OCI-LY3 (cell line): ENCODE results near the gene PPM1M.

Experiments used
- H2AFZ ChIP-seq: fragments of 200-600, 300-600 bp; shearing (Covaris generic); 2 replicates; pipeline ENCODE4 v1.6.0; 2014; ENCODE audit warnings: antibody characterized with exemption, low read depth, low read length
- H3K27ac ChIP-seq: fragments of 200-600, 300-600 bp; sonication (generic); 2 replicates; pipeline ENCODE4 v1.5.1; 2014; ENCODE audit warnings: mild to moderate bottlenecking, low read length, moderate library complexity, mixed read lengths
- H3K27me3 ChIP-seq: fragments of 200-600, 300-600 bp; sonication (generic); 2 replicates; pipeline ENCODE4 v1.6.1; 2014; ENCODE audit warnings: low read depth, low read length, mixed read lengths
- H3K36me3 ChIP-seq: fragments of 200-600, 300-600 bp; sonication (generic); replicated peaks from 2 replicates; pipeline ENCODE3; 2014; ENCODE audit warnings: low read depth, low read length, mixed read lengths
- H3K4me1 ChIP-seq: fragments of 300-600, 200-600 bp; sonication (generic); 2 replicates; pipeline ENCODE4 v1.6.1; 2014; ENCODE audit warnings: low read length, mixed read lengths
- H3K4me2 ChIP-seq: fragments of 200-600, 300-600 bp; sonication (generic); 2 replicates; pipeline ENCODE4 v1.6.1; 2014; ENCODE audit warnings: low read length, mixed read lengths
- H3K4me3 ChIP-seq: fragments of 300-600, 200-600 bp; sonication (generic); 2 replicates; pipeline ENCODE4 v1.5.1; 2014; ENCODE audit warnings: antibody characterized with exemption, mild to moderate bottlenecking, low read length, moderate library complexity
- H3K79me2 ChIP-seq: fragments of 300-600, 200-600 bp; shearing (Covaris generic); 2 replicates; pipeline ENCODE4 v1.6.1; 2014; ENCODE audit warnings: mild to moderate bottlenecking, low read length, mixed read lengths
- H3K9ac ChIP-seq: fragments of 300-600, 200-600 bp; shearing (Covaris generic); 2 replicates; pipeline ENCODE4 v1.6.0; 2014; ENCODE audit warnings: mild to moderate bottlenecking, low read length, moderate library complexity
- H3K9me3 ChIP-seq: fragments of 200-600, 300-600 bp; shearing (Covaris generic); 2 replicates; pipeline ENCODE4 v1.6.1; 2014; ENCODE audit warnings: low read length, mixed read lengths; ENCODE audit not compliant: insufficient read depth
- H4K20me1 ChIP-seq: fragments of 200-600, 300-600 bp; sonication (generic); 2 replicates; pipeline ENCODE4 v1.6.1; 2016; ENCODE audit warnings: low read length, mixed read lengths; ENCODE audit not compliant: insufficient read depth
- CTCF ChIP-seq: fragments of 200-600, 300-600 bp; sonication (generic); IDR thresholded peaks from 2 replicates; pipeline ENCODE4 v1.5.1; 2014; ENCODE audit warnings: antibody characterized with exemption, low read length, low read depth
- EZH2phosphoT487 ChIP-seq: fragments of 200-600 bp; shearing (Covaris generic); IDR thresholded peaks from 2 replicates; pipeline ENCODE4 v1.6.1; 2018; ENCODE audit warnings: antibody characterized with exemption, mixed run types, low read depth

PPM1M gene

GRCh38 chr3:52249683-52250082 is 4.1 kb downstream of the PPM1M start:
- TF ChIP-seq CTCF (no peak), EZH2phosphoT487 (no peak)
- no peaks in the 10 kb centered on the region for H3K9me3 ChIP-seq
- no peak overlapping the region for H3K9ac ChIP-seq
- H3K4me3 ChIP-seq, result no peak overlapping the region
- H3K36me3 ChIP-seq, result peaks cover 31% of the 10 kb centered on the region
- H4K20me1 ChIP-seq, result peaks cover 21% of the 10 kb centered on the region
- H3K79me2 ChIP-seq, result peaks cover 12% of the 10 kb centered on the region; the same call in 1 of the 2 replicates
- H3K4me2 ChIP-seq, result no peak overlapping the region
- H3K4me1 ChIP-seq, result peaks cover 51% of the 10 kb centered on the region
- no peak overlapping the region for H2AFZ ChIP-seq
- H3K27ac ChIP-seq, result no peak overlapping the region
- H3K27me3 ChIP-seq, result no peaks in the 10 kb centered on the region

GRCh38 chr3:52250122-52250521 is 4.6 kb downstream of the PPM1M start:
- TF ChIP-seq CTCF, result no peak
- TF ChIP-seq EZH2phosphoT487, result no peak
- Histone ChIP-seq H3K9ac (no peak overlapping the region), H3K36me3 (peaks cover 32% of the 10 kb centered on the region), H3K9me3 (no peaks in the 10 kb centered on the region), H4K20me1 (peaks cover 21% of the 10 kb centered on the region), H3K4me3 (no peak overlapping the region), H3K4me2 (no peak overlapping the region), H2AFZ (no peak overlapping the region), H3K79me2 (peaks cover 12% of the 10 kb centered on the region; the same call in 1 of the 2 replicates), H3K4me1 (peaks cover 46% of the 10 kb centered on the region), H3K27me3 (no peaks in the 10 kb centered on the region), H3K27ac (no peak overlapping the region)

DNA sequence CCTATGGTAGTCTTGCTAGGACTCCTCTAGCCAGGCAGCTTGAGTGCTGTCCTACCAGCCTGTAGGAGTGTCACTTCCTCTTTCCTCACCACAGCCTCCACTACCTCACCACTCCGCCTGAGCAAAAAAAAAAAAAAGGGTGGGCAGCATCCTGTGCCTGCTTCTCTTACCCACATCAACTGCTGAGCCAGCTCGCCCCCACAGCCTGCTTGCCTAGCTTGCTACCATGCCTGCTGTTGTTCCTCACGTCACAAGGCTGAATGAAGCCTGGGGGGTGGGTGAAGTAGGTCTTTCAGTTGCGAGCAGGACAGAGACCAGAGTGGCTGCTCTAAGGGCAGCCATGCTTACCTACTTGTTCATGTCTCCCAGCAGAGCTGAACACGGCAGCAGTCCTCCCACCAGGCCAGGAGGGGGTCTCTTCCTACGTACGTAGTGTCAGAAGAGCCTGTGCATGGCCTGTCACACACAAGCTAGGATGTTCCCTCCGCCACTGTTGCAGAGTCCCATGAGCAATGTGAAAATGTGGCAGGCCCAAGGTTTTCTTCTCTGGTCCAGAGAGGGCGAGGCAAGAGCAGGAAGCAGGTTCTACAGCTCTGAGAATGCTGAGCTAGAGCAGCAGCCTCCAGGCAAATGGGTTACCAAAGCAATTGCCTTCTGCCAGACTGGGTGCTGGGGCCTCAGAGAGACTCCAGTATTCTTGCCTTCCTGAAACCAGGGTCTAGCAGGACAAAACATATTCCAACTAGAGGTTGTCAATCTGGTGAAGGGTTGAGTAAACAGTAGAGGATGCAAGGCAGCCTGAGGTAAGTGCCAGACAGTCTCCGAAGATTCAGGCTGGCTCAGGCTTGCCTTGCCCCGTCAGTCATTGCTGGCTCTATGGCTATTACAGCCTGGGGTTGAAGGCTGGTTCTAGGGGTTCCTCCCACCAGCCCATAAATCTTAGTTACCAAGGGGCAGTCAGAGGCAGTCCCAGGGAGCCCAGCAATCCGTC is 8.1 kb downstream of the PPM1M start:
- Histone ChIP-seq H2AFZ (no peak overlapping the region), H3K4me1 (peaks cover 21% of the 10 kb centered on the region), H4K20me1 (peaks cover 30% of the 10 kb centered on the region), H3K9ac (peak overlapping the region; percentile 29; the same call in 1 of the 2 replicates), H3K4me2 (peak overlapping the region; percentile 60), H3K4me3 (peak overlapping the region; percentile 26; the same call in 1 of the 2 replicates), H3K27me3 (no peaks in the 10 kb centered on the region), H3K9me3 (no peaks in the 10 kb centered on the region), H3K36me3 (peaks cover 62% of the 10 kb centered on the region), H3K79me2 (peaks cover 36% of the 10 kb centered on the region; the same call in 1 of the 2 replicates), H3K27ac (peak overlapping the region; percentile 80)
- TF ChIP-seq EZH2phosphoT487 (no peak), CTCF (no peak)

DNA sequence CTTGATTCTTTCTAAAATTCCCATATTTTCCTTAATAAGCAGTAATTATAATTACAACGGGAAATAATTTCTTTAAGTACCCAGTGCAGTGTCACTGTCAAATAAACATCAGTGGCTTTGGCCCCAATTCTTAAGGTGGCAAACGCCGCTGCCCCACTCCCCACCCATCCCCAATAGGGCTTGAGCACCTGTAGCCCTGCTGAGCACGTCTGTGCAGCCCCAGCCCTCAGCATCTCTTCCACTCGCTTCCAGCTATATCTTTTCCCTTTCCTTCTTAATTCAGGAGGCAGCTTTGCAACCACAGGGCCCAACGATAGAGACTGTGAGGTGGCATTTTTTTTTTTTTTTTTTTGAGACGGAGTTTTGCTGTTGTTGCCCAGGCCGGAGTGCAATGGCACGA is 9.0 kb downstream of the PPM1M start:
- no peak overlapping the region for H2AFZ ChIP-seq
- no peak for TF ChIP-seq CTCF
- no peak for TF ChIP-seq EZH2phosphoT487
- H3K9ac ChIP-seq, result no peak overlapping the region
- H4K20me1 ChIP-seq, result peaks cover 24% of the 10 kb centered on the region
- H3K4me1 ChIP-seq, result peaks cover 21% of the 10 kb centered on the region
- H3K27me3 ChIP-seq, result no peaks in the 10 kb centered on the region
- H3K4me3 ChIP-seq, result no peak overlapping the region
- H3K4me2 ChIP-seq, result no peak overlapping the region
- H3K9me3 ChIP-seq, result no peaks in the 10 kb centered on the region
- peaks cover 40% of the 10 kb centered on the region; the same call in 1 of the 2 replicates for H3K79me2 ChIP-seq
- peaks cover 62% of the 10 kb centered on the region for H3K36me3 ChIP-seq
- H3K27ac ChIP-seq, result no peak overlapping the region
